ENCODE results near the gene ATXN7L1. TPM values are rescaled to one million over a fixed set of nuclear protein-coding genes. Genes with fewer than 3 reads are reported as not detected.

ATXN7L1 gene
- total and polyA plus RNA-seq, 2 of the 4 experiments (the other 2 are of a cell fraction): 3.5 to 4.3 TPM

- Histone ChIP-seq H4K20me1 (ENCODE audit: insufficient read depth, low read length) (no peaks in the 10 kb centered on the region; the same call in 1 of the 2 replicates), H4K5ac (ENCODE audit: low read depth, low read length) (no peak overlapping the region), H3K4me2 (ENCODE audit: low read depth, low read length) (no peak overlapping the region), H3K4me1 (ENCODE audit: control insufficient read depth, insufficient read depth, low read length) (peaks cover 32% of the 10 kb centered on the region), H3K9ac (ENCODE audit: low read depth, low read length) (no peak overlapping the region), H4K91ac (ENCODE audit: insufficient read depth, low read depth, low read length) (peak overlapping the region; percentile 48; the same call in 1 of the 2 replicates), H3K79me1 (ENCODE audit: low read depth in 1 of 2, low read length in 2 of 2) (peaks cover 3 to 24% of the 10 kb centered on the region in 2 experiments; a peak in 2 of 4 replicates), H3K36me3 (ENCODE audit: control insufficient read depth, insufficient read depth, low read length) (0 out of 2 replicates have a peak, but pooled peaks cover 1% of the 10 kb centered on the region), H3K18ac (ENCODE audit: low read depth, low read length) (no peak overlapping the region), H2BK5ac (ENCODE audit: low read depth, low read length, poor library complexity, severe bottlenecking) (no peak overlapping the region), H2BK120ac (ENCODE audit: low read depth, low read length) (peak overlapping the region; percentile 23), H3K27ac (ENCODE audit: insufficient read depth, low read length) (no peak overlapping the region), H2AFZ (replicated peaks; ENCODE audit: low read length, poor library complexity) (no peak overlapping the region), H3K27me3 (ENCODE audit: control insufficient read depth, insufficient read depth, low read length) (no peaks in the 10 kb centered on the region), H3K9me1 (ENCODE audit: insufficient read depth, low read length) (peaks cover 26% of the 10 kb centered on the region), H2AK9ac (replicated peaks; ENCODE audit: low read depth, low read length, poor library complexity) (no peak overlapping the region), H3K14ac (replicated peaks; ENCODE audit: low read depth, low read length) (no peak overlapping the region), H3K4ac (ENCODE audit: low read depth, low read length) (peak overlapping the region; percentile 52; the same call in 1 of the 2 replicates), H2BK15ac (ENCODE audit: low read depth, low read length) (no peak overlapping the region), H3K56ac (ENCODE audit: extremely low read depth, insufficient read depth, low read length) (no peak overlapping the region), H4K8ac (ENCODE audit: low read depth in 2 of 2, low read length in 2 of 2) (no peak overlapping the region), H2BK20ac (ENCODE audit: low read depth, low read length) (peak overlapping the region; percentile 24; the same call in 1 of the 2 replicates), H2AK5ac (ENCODE audit: low read depth, low read length) (peak overlapping the region; percentile 65; the same call in 1 of the 2 replicates), H3K23ac (ENCODE audit: low read depth, low read length) (no peak overlapping the region; the same call in 1 of the 2 replicates), H3K9me3 (ENCODE audit: control insufficient read depth, insufficient read depth, low read length) (no peaks in the 10 kb centered on the region), H3K4me3 (ENCODE audit: insufficient read depth, low read depth, low read length) (no peak overlapping the region)
- dilution Hi-C loops (cut with HindIII; ENCODE audit: low sequenced_read_pairs, unreplicated experiment) (no loop called here), intact Hi-C loops (cut with micrococcal nuclease) (no loop called here), in situ Hi-C loops (cut with MboI; ENCODE audit: low sequenced_read_pairs) (no loop called here)
- DNase-seq: no peak
- TF ChIP-seq FOS (IDR thresholded peaks at IDR 0.05; ENCODE audit: low read depth, low read length) (no peak), RAD21 (IDR thresholded peaks at IDR 0.05; ENCODE audit: low read length) (no peak), CHD1 (IDR thresholded peaks at IDR 0.05; ENCODE audit: low read depth, low read length) (no peak), MXI1 (IDR thresholded peaks at IDR 0.05; ENCODE audit: borderline replicate concordance, low read depth, low read length) (no peak), CEBPB (IDR thresholded peaks at IDR 0.05; ENCODE audit: low read depth, low read length) (no peak), NFE2L2 (IDR thresholded peaks at IDR 0.05; ENCODE audit: low read depth, low read length) (no peak), RFX5 (IDR thresholded peaks at IDR 0.05; ENCODE audit: low read depth, low read length) (no peak), ELK1 (IDR thresholded peaks at IDR 0.05; ENCODE audit: borderline replicate concordance, low read depth, low read length) (no peak), MAZ (IDR thresholded peaks at IDR 0.05; ENCODE audit: borderline replicate concordance, low read depth, low read length) (no peak), MAFK (IDR thresholded peaks at IDR 0.05; ENCODE audit: low read depth, low read length) (no peak), POLR2A (IDR thresholded peaks at IDR 0.05; ENCODE audit: low read depth, low read length) (no peak), BHLHE40 (IDR thresholded peaks at IDR 0.05; ENCODE audit: low read depth, low read length) (no peak), SMC3 (IDR thresholded peaks at IDR 0.05; ENCODE audit: low read depth, low read length) (no peak)
- WGBS, 2 experiments (ENCODE audit: extremely low coverage in 2 of 2, insufficient read length in 1 of 2): no CpG with 5 or more reads among the region's 3 CpGs
- ChIA-PET POLR2A (ENCODE audit: unreplicated experiment) (no interaction called here), CTCF (interaction anchor here (0.6 kb wide), 1 partner anchor 313 kb away, joined by 3 read pairs; no protein-coding TSS in a partner anchor)
- ATAC-seq (ENCODE audit: low read depth): no peak
- no TSS peak for BruUV-seq (replicated peaks)
These were observed 103.4 kb downstream of the ATXN7L1 start for GRCh38 chr7:105773030-105773460.

All from IMR-90 (cell line).